Caco-2 (cell line): ENCODE results near the gene PACSIN2. TPM values are rescaled to one million over a fixed set of nuclear protein-coding genes. Genes with fewer than 3 reads are reported as not detected.

Experiments used
- BruUV-seq: library from RNA; stranded (reverse); fragments of 400-500 nt; replicated peaks from 2 replicates; lab custom pipeline; 2021; lab: Mats Ljungman, UMichigan
- CTCF ChIA-PET: fragments of 300-600 bp; sonication (Branson Sonifier 250); formaldehyde crosslinking; loops from one replicate; lab custom pipeline; 2022; ENCODE audit warnings: antibody characterized with exemption; lab: Charles Lee
- POLR2A ChIA-PET: fragments of 300-600 bp; sonication (Branson Sonifier 250); formaldehyde crosslinking; loops from one replicate; lab custom pipeline; 2022; ENCODE audit warnings: antibody characterized with exemption; lab: Charles Lee
- DNase-seq, 2 experiments: peaks; one replicate each; pipeline versions ENCODE4 v3.0.0 to v3.0.0-alpha.2; 2020 to 2022
- H3K27me3 ChIP-seq: replicated peaks from 2 replicates; pipeline ENCODE4 v1.6.0; 2011; ENCODE audit warnings: low read length; ENCODE audit not compliant: control insufficient read depth, insufficient read depth
- H3K36me3 ChIP-seq: 2 replicates; pipeline ENCODE4 v1.5.1; 2011; ENCODE audit warnings: low read length; ENCODE audit not compliant: control insufficient read depth, insufficient read depth
- H3K4me1 ChIP-seq: fragments of 250-450 bp; sonication (Bioruptor Pico); 2 replicates; pipeline ENCODE4 v1.5.1; 2020; ENCODE audit warnings: mild to moderate bottlenecking
- H3K4me3 ChIP-seq: 2 replicates; pipeline ENCODE4 v1.5.1; 2011; ENCODE audit warnings: low read depth, mild to moderate bottlenecking, control low read depth, low read length
- H3K9me3 ChIP-seq: fragments of 250-450 bp; sonication (Bioruptor Pico); 2 replicates; pipeline ENCODE4 v1.5.1; 2020; ENCODE audit warnings: mild to moderate bottlenecking, moderate library complexity
- H3K27ac Mint-ChIP-seq: one replicate; pipeline ENCODE4 v1.8.0; 2022; ENCODE audit warnings: mixed read lengths; ENCODE audit not compliant: unreplicated experiment
- H3K27me3 Mint-ChIP-seq: one replicate; pipeline ENCODE4 v1.8.0; 2022; ENCODE audit warnings: mixed read lengths; ENCODE audit not compliant: insufficient read depth, unreplicated experiment
- H3K36me3 Mint-ChIP-seq: one replicate; pipeline ENCODE4 v1.8.0; 2022; ENCODE audit warnings: mild to moderate bottlenecking, mixed read lengths; ENCODE audit not compliant: insufficient read depth, unreplicated experiment
- H3K4me1 Mint-ChIP-seq: one replicate; pipeline ENCODE4 v1.8.0; 2022; ENCODE audit warnings: low read depth, mixed read lengths; ENCODE audit not compliant: unreplicated experiment
- H3K4me3 Mint-ChIP-seq: one replicate; pipeline ENCODE4 v1.8.0; 2022; ENCODE audit warnings: mild to moderate bottlenecking, moderate library complexity, mixed read lengths; ENCODE audit not compliant: unreplicated experiment
- H3K9me3 Mint-ChIP-seq: one replicate; pipeline ENCODE4 v1.8.0; 2022; ENCODE audit warnings: mixed read lengths; ENCODE audit not compliant: unreplicated experiment
- CTCF ChIP-seq, 2 experiments: fragments of 200-600 bp in 1 of 2; IDR thresholded peaks; 1 replicate in 1 of 2; 2 replicates in 1 of 2; pipeline versions ENCODE4 v1.5.1 to v1.8.0; 2011 to 2022; ENCODE audit warnings: antibody characterized with exemption in 1 of 2, control low read depth in 1 of 2, inconsistent platforms in 1 of 2, low read depth in 1 of 2, low read length in 1 of 2, mild to moderate bottlenecking in 1 of 2, moderate library complexity in 1 of 2; ENCODE audit not compliant: insufficient read depth in 1 of 2, severe bottlenecking in 1 of 2, unreplicated experiment in 1 of 2
- intact Hi-C: fragments of 100-400 bp; cut with micrococcal nuclease; formaldehyde crosslinking; loops from one replicate; pipeline ENCODE4 v1.10.0; 2022; ENCODE audit not compliant: unreplicated experiment
- total RNA-seq: library from RNA; stranded (reverse); gene quantifications from 2 replicates; pipeline ENCODE4 v1.2.3, GENCODE V29; 2022

Gene PACSIN2
- total RNA-seq, 1 experiment from 2014 or later = 122 TPM

GRCh38 chr22:42872821-42873220 is 142.1 kb downstream of the PACSIN2 start:
- ChIA-PET CTCF (no interaction called here), POLR2A (no interaction called here)
- Histone ChIP-seq H3K36me3 (peaks cover 6% of the 10 kb centered on the region), H3K27me3 (no peaks in the 10 kb centered on the region), H3K4me3 (no peak overlapping the region), H3K4me1 (no peaks in the 10 kb centered on the region), H3K9me3 (no peaks in the 10 kb centered on the region)
- no peaks in the 10 kb centered on the region for H3K9me3 Mint-ChIP-seq
- H3K36me3 Mint-ChIP-seq = peaks cover 84% of the 10 kb centered on the region
- no peak for TF ChIP-seq CTCF (IDR thresholded peaks at IDR 0.05; ENCODE audit: insufficient read depth in 1 of 2, low read depth in 1 of 2, low read length in 1 of 2, severe bottlenecking in 1 of 2, unreplicated experiment in 1 of 2)
- no peak overlapping the region for H3K27ac Mint-ChIP-seq
- no peaks in the 10 kb centered on the region for H3K27me3 Mint-ChIP-seq
- DNase-seq = no peak
- H3K4me1 Mint-ChIP-seq = no peaks in the 10 kb centered on the region
- no TSS peak for BruUV-seq
- intact Hi-C loops = no loop called here
- H3K4me3 Mint-ChIP-seq = no peak overlapping the region

- CTCF ChIA-PET = interaction anchor here (0.6 kb wide), 1 partner anchor 56 kb away, joined by 3 read pairs; no protein-coding TSS in a partner anchor
Measured at GRCh38 chr22:42871146-42872050, 143.6 kb downstream of the PACSIN2 start.

More at GRCh38 chr22:42871146-42872050, 143.6 kb downstream of the PACSIN2 start:
- H3K4me3 ChIP-seq = no peak overlapping the region
- Mint-ChIP-seq H3K36me3 (peaks cover 95% of the 10 kb centered on the region), H3K9me3 (no peaks in the 10 kb centered on the region), H3K4me1 (peaks cover 5% of the 10 kb centered on the region), H3K27me3 (no peaks in the 10 kb centered on the region), H3K4me3 (no peak overlapping the region), H3K27ac (no peak overlapping the region)
- POLR2A ChIA-PET = no interaction called here
- no TSS peak for BruUV-seq
- no peaks in the 10 kb centered on the region for H3K4me1 ChIP-seq
- no peaks in the 10 kb centered on the region for H3K27me3 ChIP-seq
- intact Hi-C loops = no loop called here
- H3K9me3 ChIP-seq = no peaks in the 10 kb centered on the region
- H3K36me3 ChIP-seq = peaks cover 6% of the 10 kb centered on the region
- TF ChIP-seq CTCF (IDR thresholded peaks at IDR 0.05; ENCODE audit: insufficient read depth in 1 of 2, low read depth in 1 of 2, low read length in 1 of 2, severe bottlenecking in 1 of 2, unreplicated experiment in 1 of 2) = no peak
- no peak for DNase-seq
